Measurements from ENCODE around the gene ADAM10.

ADAM10 gene

GRCh38 chr15:58758141-58758540, 8.6 kb upstream of the ADAM10 start:
- no peak overlapping the region for H3K9ac ChIP-seq (ENCODE audit: low read depth, low read length, poor library complexity)
- H3K4me1 ChIP-seq (ENCODE audit: control insufficient read depth in 2 of 2, insufficient read depth in 1 of 2, low read depth in 1 of 2, low read length in 2 of 2), result no peaks in the 10 kb centered on the region
- no peak overlapping the region for H3K27ac ChIP-seq (replicated peaks; ENCODE audit: low read length)
- H3K4me2 ChIP-seq (ENCODE audit: insufficient read depth, low read length, poor library complexity, severe bottlenecking), result no peak overlapping the region
- no peaks in the 10 kb centered on the region for H3K27me3 ChIP-seq (ENCODE audit: control insufficient read depth in 3 of 3, insufficient read depth in 3 of 3, low read depth in 1 of 3, low read length in 3 of 3)
- no peak overlapping the region for H2AK5ac ChIP-seq (ENCODE audit: low read depth, low read length)
- H2AFZ ChIP-seq (ENCODE audit: low read length), result no peak overlapping the region
- H4K8ac ChIP-seq (ENCODE audit: low read depth, low read length), result no peak overlapping the region
- H2BK12ac ChIP-seq (ENCODE audit: low read length), result no peak overlapping the region
- H2BK5ac ChIP-seq (ENCODE audit: low read length), result no peak overlapping the region
- DNase-seq (ENCODE audit: low spot score), result no peak
- no CpG with 5 or more reads among the region's 3 CpGs for WGBS, 2 donors (ENCODE audit: extremely low coverage in 2 of 2, insufficient read length in 2 of 2, insufficient replicate concordance in 1 of 2)
- H2BK120ac ChIP-seq (ENCODE audit: low read depth, low read length), result no peak overlapping the region
- H2BK15ac ChIP-seq (ENCODE audit: low read length), result no peak overlapping the region
- no peaks in the 10 kb centered on the region for H3K36me3 ChIP-seq (replicated peaks in 1 of 2; ENCODE audit: control insufficient read depth in 2 of 2, insufficient read depth in 2 of 2, low read length in 2 of 2)
- no peak overlapping the region for H4K91ac ChIP-seq (ENCODE audit: low read depth, low read length, poor library complexity)
- no peaks in the 10 kb centered on the region for H3K9me3 ChIP-seq (replicated peaks in 1 of 2; ENCODE audit: control insufficient read depth in 2 of 2, insufficient read depth in 1 of 2, low read depth in 1 of 2, low read length in 2 of 2)
- H3K23ac ChIP-seq (ENCODE audit: low read depth, low read length, poor library complexity), result no peak overlapping the region
- H3K79me1 ChIP-seq (ENCODE audit: low read depth, low read length), result no peaks in the 10 kb centered on the region
- H3K14ac ChIP-seq (ENCODE audit: low read length), result no peak overlapping the region
- no peak overlapping the region for H3K18ac ChIP-seq (ENCODE audit: low read length)
- H3K4me3 ChIP-seq (ENCODE audit: low read length in 2 of 2), result no peak overlapping the region
- no peak overlapping the region for H3K4ac ChIP-seq (ENCODE audit: low read length)

DNA sequence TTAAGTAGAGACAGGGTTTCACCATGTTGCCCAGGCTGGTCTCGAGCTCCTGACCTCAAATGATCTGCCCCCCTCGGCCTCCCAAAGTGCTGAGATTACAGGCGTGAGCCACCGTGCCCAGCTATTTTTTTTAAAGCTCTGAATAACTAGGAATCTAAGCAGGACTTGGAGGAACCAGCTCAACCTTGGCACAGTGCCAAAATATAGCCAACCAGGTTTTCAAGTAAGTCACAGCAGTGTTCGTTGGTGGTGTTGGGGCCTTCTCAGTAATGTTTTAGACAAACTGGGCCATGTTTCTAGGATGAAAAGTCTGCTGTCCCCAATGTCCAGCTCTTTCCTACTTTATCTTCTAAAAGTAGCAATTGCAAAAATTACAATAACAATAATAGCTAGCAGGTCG, 6.4 kb upstream of the ADAM10 start:
- Histone ChIP-seq H3K14ac (ENCODE audit: low read length) (no peak overlapping the region), H3K27me3 (ENCODE audit: control insufficient read depth in 3 of 3, insufficient read depth in 3 of 3, low read depth in 1 of 3, low read length in 3 of 3) (no peaks in the 10 kb centered on the region), H3K23ac (ENCODE audit: low read depth, low read length, poor library complexity) (no peak overlapping the region), H2BK120ac (ENCODE audit: low read depth, low read length) (no peak overlapping the region), H2BK5ac (ENCODE audit: low read length) (no peak overlapping the region), H3K9ac (ENCODE audit: low read depth, low read length, poor library complexity) (no peak overlapping the region), H3K79me1 (ENCODE audit: low read depth, low read length) (no peaks in the 10 kb centered on the region), H3K18ac (ENCODE audit: low read length) (no peak overlapping the region), H2BK15ac (ENCODE audit: low read length) (no peak overlapping the region), H2BK12ac (ENCODE audit: low read length) (no peak overlapping the region), H3K4me3 (ENCODE audit: low read length in 2 of 2) (no peak overlapping the region), H4K8ac (ENCODE audit: low read depth, low read length) (no peak overlapping the region), H2AFZ (ENCODE audit: low read length) (no peak overlapping the region), H3K4ac (ENCODE audit: low read length) (no peak overlapping the region), H3K4me1 (ENCODE audit: control insufficient read depth in 2 of 2, insufficient read depth in 1 of 2, low read depth in 1 of 2, low read length in 2 of 2) (no peaks in the 10 kb centered on the region), H3K36me3 (replicated peaks in 1 of 2; ENCODE audit: control insufficient read depth in 2 of 2, insufficient read depth in 2 of 2, low read length in 2 of 2) (no peaks in the 10 kb centered on the region), H3K9me3 (replicated peaks in 1 of 2; ENCODE audit: control insufficient read depth in 2 of 2, insufficient read depth in 1 of 2, low read depth in 1 of 2, low read length in 2 of 2) (no peaks in the 10 kb centered on the region), H4K91ac (ENCODE audit: low read depth, low read length, poor library complexity) (no peak overlapping the region), H2AK5ac (ENCODE audit: low read depth, low read length) (no peak overlapping the region), H3K4me2 (ENCODE audit: insufficient read depth, low read length, poor library complexity, severe bottlenecking) (no peak overlapping the region), H3K27ac (replicated peaks; ENCODE audit: low read length) (no peak overlapping the region)
- no peak for DNase-seq (ENCODE audit: low spot score)
- WGBS, 2 donors (ENCODE audit: extremely low coverage in 2 of 2, insufficient read length in 2 of 2, insufficient replicate concordance in 1 of 2), result no CpG with 5 or more reads among the region's 6 CpGs

DNA sequence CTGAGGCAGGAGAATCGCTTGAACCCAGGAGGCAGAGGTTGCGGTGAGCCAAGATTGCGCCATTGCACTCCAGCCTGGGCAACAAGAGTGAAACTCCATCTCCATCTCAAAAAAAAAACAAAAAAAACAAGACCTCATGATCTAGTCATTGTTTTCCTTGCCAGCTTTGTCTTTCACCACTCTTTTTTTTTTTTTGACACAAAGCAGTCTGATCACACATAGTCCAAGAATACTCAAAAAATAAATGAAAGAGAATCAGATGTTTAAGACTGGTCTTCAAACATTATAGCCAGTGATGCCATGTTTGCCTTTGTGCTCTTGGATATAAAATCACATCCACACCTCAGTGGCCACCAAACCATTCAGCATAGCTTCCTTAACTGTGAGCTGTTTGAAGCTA, 5.8 kb upstream of the ADAM10 start:
- H4K91ac ChIP-seq (ENCODE audit: low read depth, low read length, poor library complexity), result no peak overlapping the region
- no peak overlapping the region for H2BK120ac ChIP-seq (ENCODE audit: low read depth, low read length)
- H3K4me3 ChIP-seq (ENCODE audit: low read length in 2 of 2), result no peak overlapping the region
- H3K79me1 ChIP-seq (ENCODE audit: low read depth, low read length), result no peaks in the 10 kb centered on the region
- H3K18ac ChIP-seq (ENCODE audit: low read length), result no peak overlapping the region
- H2BK5ac ChIP-seq (ENCODE audit: low read length), result no peak overlapping the region
- H3K27ac ChIP-seq (replicated peaks; ENCODE audit: low read length), result no peak overlapping the region
- no peak overlapping the region for H3K23ac ChIP-seq (ENCODE audit: low read depth, low read length, poor library complexity)
- H2AK5ac ChIP-seq (ENCODE audit: low read depth, low read length), result no peak overlapping the region
- no peaks in the 10 kb centered on the region for H3K36me3 ChIP-seq (replicated peaks in 1 of 2; ENCODE audit: control insufficient read depth in 2 of 2, insufficient read depth in 2 of 2, low read length in 2 of 2)
- no peak overlapping the region for H3K4me2 ChIP-seq (ENCODE audit: insufficient read depth, low read length, poor library complexity, severe bottlenecking)
- H3K9me3 ChIP-seq (replicated peaks in 1 of 2; ENCODE audit: control insufficient read depth in 2 of 2, insufficient read depth in 1 of 2, low read depth in 1 of 2, low read length in 2 of 2), result no peaks in the 10 kb centered on the region
- peak overlapping the region; percentile 45 for H2AFZ ChIP-seq (ENCODE audit: low read length)
- H3K14ac ChIP-seq (ENCODE audit: low read length), result no peak overlapping the region
- no peak for DNase-seq (ENCODE audit: low spot score)
- H3K4me1 ChIP-seq (ENCODE audit: control insufficient read depth in 2 of 2, insufficient read depth in 1 of 2, low read depth in 1 of 2, low read length in 2 of 2), result no peaks in the 10 kb centered on the region
- H2BK12ac ChIP-seq (ENCODE audit: low read length), result no peak overlapping the region
- H3K27me3 ChIP-seq (ENCODE audit: control insufficient read depth in 3 of 3, insufficient read depth in 3 of 3, low read depth in 1 of 3, low read length in 3 of 3), result no peaks in the 10 kb centered on the region
- no peak overlapping the region for H2BK15ac ChIP-seq (ENCODE audit: low read length)
- no peak overlapping the region for H4K8ac ChIP-seq (ENCODE audit: low read depth, low read length)
- WGBS, 2 donors (ENCODE audit: extremely low coverage in 2 of 2, insufficient read length in 2 of 2, insufficient replicate concordance in 1 of 2), result no CpG with 5 or more reads among the region's 3 CpGs
- no peak overlapping the region for H3K4ac ChIP-seq (ENCODE audit: low read length)
- no peak overlapping the region for H3K9ac ChIP-seq (ENCODE audit: low read depth, low read length, poor library complexity)

DNA sequence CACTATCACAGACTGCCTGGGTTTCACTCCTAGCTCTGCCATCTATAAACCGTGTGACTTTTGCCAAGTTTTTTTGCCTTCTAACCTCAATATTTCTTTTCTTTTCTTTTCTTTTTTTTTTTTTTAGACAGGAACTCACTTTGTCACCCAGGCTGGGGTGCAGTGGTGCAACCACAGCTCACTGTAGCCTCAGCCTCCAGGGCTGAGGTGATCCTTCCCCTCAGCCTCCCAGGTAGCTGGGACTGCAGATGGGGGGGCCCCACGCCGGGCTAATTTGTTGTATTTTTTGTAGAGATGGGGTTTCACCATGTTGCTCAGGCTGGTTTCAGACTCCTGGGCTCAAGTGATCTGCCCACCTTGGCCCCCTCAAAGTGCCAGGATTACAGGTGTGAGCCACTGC, 3.2 kb upstream of the ADAM10 start:
- no peak for DNase-seq (ENCODE audit: low spot score)
- Histone ChIP-seq H3K27me3 (ENCODE audit: control insufficient read depth in 3 of 3, insufficient read depth in 3 of 3, low read depth in 1 of 3, low read length in 3 of 3) (no peaks in the 10 kb centered on the region), H3K9me3 (replicated peaks in 1 of 2; ENCODE audit: control insufficient read depth in 2 of 2, insufficient read depth in 1 of 2, low read depth in 1 of 2, low read length in 2 of 2) (no peaks in the 10 kb centered on the region), H3K23ac (ENCODE audit: low read depth, low read length, poor library complexity) (no peak overlapping the region), H3K4me2 (ENCODE audit: insufficient read depth, low read length, poor library complexity, severe bottlenecking) (no peak overlapping the region), H2BK15ac (ENCODE audit: low read length) (no peak overlapping the region), H3K36me3 (replicated peaks in 1 of 2; ENCODE audit: control insufficient read depth in 2 of 2, insufficient read depth in 2 of 2, low read length in 2 of 2) (no peaks in the 10 kb centered on the region), H2BK12ac (ENCODE audit: low read length) (no peak overlapping the region), H4K91ac (ENCODE audit: low read depth, low read length, poor library complexity) (no peak overlapping the region), H3K4me3 (ENCODE audit: low read length in 2 of 2) (no peak overlapping the region), H4K8ac (ENCODE audit: low read depth, low read length) (no peak overlapping the region), H3K4ac (ENCODE audit: low read length) (no peak overlapping the region), H3K18ac (ENCODE audit: low read length) (no peak overlapping the region), H2BK5ac (ENCODE audit: low read length) (no peak overlapping the region), H2BK120ac (ENCODE audit: low read depth, low read length) (no peak overlapping the region), H3K14ac (ENCODE audit: low read length) (no peak overlapping the region), H3K9ac (ENCODE audit: low read depth, low read length, poor library complexity) (no peak overlapping the region), H2AK5ac (ENCODE audit: low read depth, low read length) (no peak overlapping the region), H3K4me1 (ENCODE audit: control insufficient read depth in 2 of 2, insufficient read depth in 1 of 2, low read depth in 1 of 2, low read length in 2 of 2) (no peaks in the 10 kb centered on the region), H3K79me1 (ENCODE audit: low read depth, low read length) (no peaks in the 10 kb centered on the region), H2AFZ (ENCODE audit: low read length) (no peak overlapping the region), H3K27ac (replicated peaks; ENCODE audit: low read length) (no peak overlapping the region)
- WGBS, 2 donors (ENCODE audit: extremely low coverage in 2 of 2, insufficient read length in 2 of 2, insufficient replicate concordance in 1 of 2), result no CpG with 5 or more reads among the region's 3 CpGs
